Activated CD8-positive, alpha-beta memory T cell treated with anti-CD3 and anti-CD28 coated beads, Interleukin-2, amount 50 U/mL, for 48 hours (primary cell): ENCODE data around the gene CASP9.
"Not testable (repeated sequence)": the region's sequence is repeated elsewhere in the genome, so short reads cannot be mapped to it uniquely, and the experiment has no call there.

ENCODE experiments used
- DNase-seq: peaks from one replicate; pipeline ENCODE4 v3.0.0-alpha.2; 2020

Gene CASP9

GRCh38 chr1:15525050-15526020 lies 1.3 kb upstream of the CASP9 start:
- no peak for DNase-seq

- DNase-seq: peak; percentile 99
Measured at GRCh38 chr1:15524283-15525049, 451 bp upstream of the CASP9 start.

GRCh38 chr1:15523104-15524020 lies 653 bp downstream of the CASP9 start:
- no peak for DNase-seq

GRCh38 chr1:15522551-15522950 lies 1.5 kb downstream of the CASP9 start:
- DNase-seq: no peak

GRCh38 chr1:15521206-15521906 lies 2.7 kb downstream of the CASP9 start:
- not testable (repeated sequence) for DNase-seq

GRCh38 chr1:15519625-15520024 lies 4.4 kb downstream of the CASP9 start:
- no peak for DNase-seq

- no peak for DNase-seq
Measured at GRCh38 chr1:15515022-15515663, 8.9 kb downstream of the CASP9 start.

GRCh38 chr1:15514557-15514956 lies 9.5 kb downstream of the CASP9 start:
- not testable (repeated sequence) for DNase-seq

- DNase-seq: no peak
Measured at GRCh38 chr1:15513919-15514318, 10.1 kb downstream of the CASP9 start.

- DNase-seq: no peak
Measured at GRCh38 chr1:15513192-15513591, 10.8 kb downstream of the CASP9 start.

GRCh38 chr1:15510611-15511405 lies 13.2 kb downstream of the CASP9 start:
- no peak for DNase-seq

- no peak for DNase-seq
Measured at GRCh38 chr1:15509586-15509985, 14.4 kb downstream of the CASP9 start.

- no peak for DNase-seq
Measured at GRCh38 chr1:15508700-15509487, 15.1 kb downstream of the CASP9 start.

- no peak for DNase-seq
Measured at GRCh38 chr1:15507278-15507677, 16.7 kb downstream of the CASP9 start.

- no peak for DNase-seq
Measured at GRCh38 chr1:15506831-15507230, 17.2 kb downstream of the CASP9 start.

- DNase-seq: no peak
Measured at GRCh38 chr1:15504436-15504835, 19.6 kb downstream of the CASP9 start.

GRCh38 chr1:15501208-15502032 lies 22.6 kb downstream of the CASP9 start:
- DNase-seq: peak; percentile 83

GRCh38 chr1:15500184-15501178 lies 23.5 kb downstream of the CASP9 start:
- DNase-seq: no peak
